ENCODE results near the gene MYO1H. TPM values are rescaled to one million over a fixed set of nuclear protein-coding genes. Genes with fewer than 3 reads are reported as not detected.

Gene MYO1H
- total RNA-seq, 1 donor from 2014 or later: 0.16 TPM

DNA sequence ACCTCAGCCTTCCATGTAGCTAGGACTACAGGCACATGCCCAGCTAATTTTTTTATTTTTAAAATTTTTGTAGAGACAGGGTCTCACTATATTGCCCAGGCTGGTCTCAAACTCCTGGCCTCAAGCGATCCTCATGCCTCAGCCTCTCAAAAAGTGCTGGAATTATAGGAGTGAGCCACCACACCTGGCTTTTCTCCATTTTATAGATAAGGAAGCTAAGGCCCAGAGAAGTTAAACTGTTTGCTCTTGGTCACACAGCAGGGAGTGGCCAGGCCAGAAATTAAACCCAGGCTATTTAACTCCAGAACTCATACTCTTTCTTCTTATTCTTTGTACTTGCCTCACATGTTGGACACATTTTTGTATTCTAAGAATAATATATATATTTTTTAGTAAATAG, 146.2 kb downstream of the MYO1H start:
- DNase-seq: no peak

- no peak for DNase-seq
Observed at GRCh38 chr12:109494348-109494881, 146.7 kb downstream of the MYO1H start.

GRCh38 chr12:109495012-109495411, 147.3 kb downstream of the MYO1H start:
- no peak for DNase-seq

DNA sequence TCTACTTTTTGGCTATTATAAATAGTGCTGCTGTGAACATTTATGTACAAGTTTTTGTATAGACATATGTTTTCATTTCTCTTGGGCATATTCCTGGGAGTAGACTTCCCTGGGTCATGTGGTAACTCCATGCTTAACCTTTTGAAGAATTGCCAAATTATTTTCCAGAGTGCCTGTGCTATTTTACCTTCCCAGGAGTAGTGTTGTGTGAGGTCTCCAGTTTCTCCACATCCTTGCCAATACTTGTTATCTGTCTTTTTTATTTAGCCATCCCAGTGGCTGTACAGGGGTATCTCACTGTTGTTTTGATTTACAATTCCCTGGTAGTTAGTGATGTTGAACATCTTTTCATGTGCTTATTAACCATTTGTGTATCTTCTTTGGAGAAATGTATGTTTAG, 148.6 kb downstream of the MYO1H start:
- no peak for DNase-seq

- no peak for DNase-seq
Observed at GRCh38 chr12:109497675-109498074, 150.0 kb downstream of the MYO1H start.

Other genes with a start within 250 kb of the MYO1H start
- gene ACACB, start 231.3 kb upstream of the MYO1H start, total RNA-seq: 3.4 TPM
- 0.16 TPM for gene FOXN4, start 38.6 kb upstream of the MYO1H start, total RNA-seq
- gene KCTD10, start 129.4 kb downstream of the MYO1H start, total RNA-seq: 55.2 TPM
- 24.3 TPM for gene UBE3B, start 129.7 kb downstream of the MYO1H start, total RNA-seq
- gene MMAB, start 225.6 kb downstream of the MYO1H start, total RNA-seq: 10.8 TPM
- 18.6 TPM for gene MVK, start 225.9 kb downstream of the MYO1H start, total RNA-seq

Data from occipital lobe (tissue), 2 donors.